ENCODE data around the gene SPEF2.

The SPEF2 gene

GRCh38 chr5:35765921-35766320 lies 148.3 kb downstream of the SPEF2 start:
- Histone ChIP-seq H3K9me3 (ENCODE audit: control insufficient read depth, insufficient read depth, low read depth, low read length) (no peaks in the 10 kb centered on the region), H3K27ac (ENCODE audit: extremely low read depth, low read depth, low read length) (no peak overlapping the region), H3K4me3 (ENCODE audit: low read depth, low read length) (no peak overlapping the region), H3K36me3 (ENCODE audit: control insufficient read depth in 2 of 2, insufficient read depth in 1 of 2, low read length in 2 of 2) (no peaks in the 10 kb centered on the region), H3K4me1 (ENCODE audit: control insufficient read depth, insufficient read depth, low read length) (no peaks in the 10 kb centered on the region)
- CTCF ChIA-PET, result interaction anchor here (0.5 to 5.8 kb wide), 5 partner anchors 12 to 162 kb away, joined by 3 to 26 read pairs (median 4); no protein-coding TSS in a partner anchor
- no peak for TF ChIP-seq KLF9 (tag by site-specific recombination; IDR thresholded peaks at IDR 0.05; ENCODE audit: low read depth)
- TF ChIP-seq, protein P1, sequence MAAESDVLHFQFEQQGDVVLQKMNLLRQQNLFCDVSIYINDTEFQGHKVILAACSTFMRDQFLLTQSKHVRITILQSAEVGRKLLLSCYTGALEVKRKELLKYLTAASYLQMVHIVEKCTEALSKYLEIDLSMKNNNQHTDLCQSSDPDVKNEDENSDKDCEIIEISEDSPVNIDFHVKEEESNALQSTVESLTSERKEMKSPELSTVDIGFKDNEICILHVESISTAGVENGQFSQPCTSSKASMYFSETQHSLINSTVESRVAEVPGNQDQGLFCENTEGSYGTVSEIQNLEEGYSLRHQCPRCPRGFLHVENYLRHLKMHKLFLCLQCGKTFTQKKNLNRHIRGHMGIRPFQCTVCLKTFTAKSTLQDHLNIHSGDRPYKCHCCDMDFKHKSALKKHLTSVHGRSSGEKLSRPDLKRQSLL (tag by site-specific recombination; IDR thresholded peaks at IDR 0.05), result no peak
- TF ChIP-seq ZNF514 (tag by site-specific recombination; IDR thresholded peaks at IDR 0.05), result no peak
- TF ChIP-seq ZNF433 (tag by site-specific recombination; IDR thresholded peaks at IDR 0.05; ENCODE audit: low read depth), result no peak
- TF ChIP-seq WT1 (tag by site-specific recombination; IDR thresholded peaks at IDR 0.05), result no peak
- no peak for TF ChIP-seq ZNF610 (tag by site-specific recombination; IDR thresholded peaks at IDR 0.05; ENCODE audit: borderline replicate concordance)
- no peak for TF ChIP-seq SCRT1 (tag by site-specific recombination; IDR thresholded peaks at IDR 0.05; ENCODE audit: borderline replicate concordance)
- no peak for TF ChIP-seq ZNF2 (tag by site-specific recombination; IDR thresholded peaks at IDR 0.05)
- TF ChIP-seq, protein P2, sequence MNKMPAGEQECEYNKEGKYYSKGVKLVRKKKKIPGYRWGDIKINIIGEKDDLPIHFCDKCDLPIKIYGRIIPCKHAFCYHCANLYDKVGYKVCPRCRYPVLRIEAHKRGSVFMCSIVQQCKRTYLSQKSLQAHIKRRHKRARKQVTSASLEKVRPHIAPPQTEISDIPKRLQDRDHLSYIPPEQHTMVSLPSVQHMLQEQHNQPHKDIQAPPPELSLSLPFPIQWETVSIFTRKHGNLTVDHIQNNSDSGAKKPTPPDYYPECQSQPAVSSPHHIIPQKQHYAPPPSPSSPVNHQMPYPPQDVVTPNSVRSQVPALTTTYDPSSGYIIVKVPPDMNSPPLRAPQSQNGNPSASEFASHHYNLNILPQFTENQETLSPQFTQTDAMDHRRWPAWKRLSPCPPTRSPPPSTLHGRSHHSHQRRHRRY (tag by site-specific recombination; IDR thresholded peaks at IDR 0.05), result no peak
- TF ChIP-seq ZNF292 (tag by site-specific recombination; IDR thresholded peaks at IDR 0.05; ENCODE audit: borderline replicate concordance, low read depth), result no peak
- TF ChIP-seq, protein P3, sequence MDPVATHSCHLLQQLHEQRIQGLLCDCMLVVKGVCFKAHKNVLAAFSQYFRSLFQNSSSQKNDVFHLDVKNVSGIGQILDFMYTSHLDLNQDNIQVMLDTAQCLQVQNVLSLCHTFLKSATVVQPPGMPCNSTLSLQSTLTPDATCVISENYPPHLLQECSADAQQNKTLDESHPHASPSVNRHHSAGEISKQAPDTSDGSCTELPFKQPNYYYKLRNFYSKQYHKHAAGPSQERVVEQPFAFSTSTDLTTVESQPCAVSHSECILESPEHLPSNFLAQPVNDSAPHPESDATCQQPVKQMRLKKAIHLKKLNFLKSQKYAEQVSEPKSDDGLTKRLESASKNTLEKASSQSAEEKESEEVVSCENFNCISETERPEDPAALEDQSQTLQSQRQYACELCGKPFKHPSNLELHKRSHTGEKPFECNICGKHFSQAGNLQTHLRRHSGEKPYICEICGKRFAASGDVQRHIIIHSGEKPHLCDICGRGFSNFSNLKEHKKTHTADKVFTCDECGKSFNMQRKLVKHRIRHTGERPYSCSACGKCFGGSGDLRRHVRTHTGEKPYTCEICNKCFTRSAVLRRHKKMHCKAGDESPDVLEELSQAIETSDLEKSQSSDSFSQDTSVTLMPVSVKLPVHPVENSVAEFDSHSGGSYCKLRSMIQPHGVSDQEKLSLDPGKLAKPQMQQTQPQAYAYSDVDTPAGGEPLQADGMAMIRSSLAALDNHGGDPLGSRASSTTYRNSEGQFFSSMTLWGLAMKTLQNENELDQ (tag by site-specific recombination; IDR thresholded peaks at IDR 0.05; ENCODE audit: low read depth), result no peak
- TF ChIP-seq ZNF354C (tag by site-specific recombination; IDR thresholded peaks at IDR 0.05; ENCODE audit: borderline replicate concordance, low read depth), result no peak
- no peak for TF ChIP-seq ZNF571 (tag by site-specific recombination; IDR thresholded peaks at IDR 0.05)
- TF ChIP-seq ZNF560 (tag by site-specific recombination; IDR thresholded peaks at IDR 0.05; ENCODE audit: borderline replicate concordance), result no peak
- no peak for TF ChIP-seq ZNF221 (tag by site-specific recombination; IDR thresholded peaks at IDR 0.05; ENCODE audit: borderline replicate concordance)
- no peak for TF ChIP-seq ZNF169 (tag by site-specific recombination; IDR thresholded peaks at IDR 0.05)
- no peak for TF ChIP-seq ZNF146 (tag by site-specific recombination; IDR thresholded peaks at IDR 0.05)
- TF ChIP-seq, protein P4, sequence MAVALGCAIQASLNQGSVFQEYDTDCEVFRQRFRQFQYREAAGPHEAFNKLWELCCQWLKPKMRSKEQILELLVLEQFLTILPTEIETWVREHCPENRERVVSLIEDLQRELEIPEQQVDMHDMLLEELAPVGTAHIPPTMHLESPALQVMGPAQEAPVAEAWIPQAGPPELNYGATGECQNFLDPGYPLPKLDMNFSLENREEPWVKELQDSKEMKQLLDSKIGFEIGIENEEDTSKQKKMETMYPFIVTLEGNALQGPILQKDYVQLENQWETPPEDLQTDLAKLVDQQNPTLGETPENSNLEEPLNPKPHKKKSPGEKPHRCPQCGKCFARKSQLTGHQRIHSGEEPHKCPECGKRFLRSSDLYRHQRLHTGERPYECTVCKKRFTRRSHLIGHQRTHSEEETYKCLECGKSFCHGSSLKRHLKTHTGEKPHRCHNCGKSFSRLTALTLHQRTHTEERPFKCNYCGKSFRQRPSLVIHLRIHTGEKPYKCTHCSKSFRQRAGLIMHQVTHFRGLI (tag by site-specific recombination; IDR thresholded peaks at IDR 0.05), result no peak
- TF ChIP-seq, protein P5, sequence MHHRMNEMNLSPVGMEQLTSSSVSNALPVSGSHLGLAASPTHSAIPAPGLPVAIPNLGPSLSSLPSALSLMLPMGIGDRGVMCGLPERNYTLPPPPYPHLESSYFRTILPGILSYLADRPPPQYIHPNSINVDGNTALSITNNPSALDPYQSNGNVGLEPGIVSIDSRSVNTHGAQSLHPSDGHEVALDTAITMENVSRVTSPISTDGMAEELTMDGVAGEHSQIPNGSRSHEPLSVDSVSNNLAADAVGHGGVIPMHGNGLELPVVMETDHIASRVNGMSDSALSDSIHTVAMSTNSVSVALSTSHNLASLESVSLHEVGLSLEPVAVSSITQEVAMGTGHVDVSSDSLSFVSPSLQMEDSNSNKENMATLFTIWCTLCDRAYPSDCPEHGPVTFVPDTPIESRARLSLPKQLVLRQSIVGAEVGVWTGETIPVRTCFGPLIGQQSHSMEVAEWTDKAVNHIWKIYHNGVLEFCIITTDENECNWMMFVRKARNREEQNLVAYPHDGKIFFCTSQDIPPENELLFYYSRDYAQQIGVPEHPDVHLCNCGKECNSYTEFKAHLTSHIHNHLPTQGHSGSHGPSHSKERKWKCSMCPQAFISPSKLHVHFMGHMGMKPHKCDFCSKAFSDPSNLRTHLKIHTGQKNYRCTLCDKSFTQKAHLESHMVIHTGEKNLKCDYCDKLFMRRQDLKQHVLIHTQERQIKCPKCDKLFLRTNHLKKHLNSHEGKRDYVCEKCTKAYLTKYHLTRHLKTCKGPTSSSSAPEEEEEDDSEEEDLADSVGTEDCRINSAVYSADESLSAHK (tag by site-specific recombination; IDR thresholded peaks at IDR 0.05), result no peak
- no peak for TF ChIP-seq ZNF26 (tag by site-specific recombination; IDR thresholded peaks at IDR 0.05)
- POLR2A ChIA-PET, result no interaction called here

Data from HEK293 (cell line).